DND-41 (cell line): Measurements from ENCODE around the gene SLC50A1.

ENCODE experiments used
- ATAC-seq: fragments of 200-7000 bp; cut with Tn5 transposase; 3 replicates; pipeline ENCODE4 v1.9.1; 2021; ENCODE audit warnings: low read depth; ENCODE audit not compliant: insufficient read depth
- DNase-seq: peaks from one replicate; pipeline ENCODE4 v3.0.0-alpha.2; 2020
- H2AFZ ChIP-seq: 2 replicates; pipeline ENCODE4 v1.6.0; 2012; ENCODE audit warnings: low read depth, low read length
- H3K27ac ChIP-seq: 2 replicates; pipeline ENCODE4 v1.5.1; 2012; ENCODE audit warnings: low read length, inconsistent platforms
- H3K27me3 ChIP-seq: fragments of 200-600 bp; sonication (generic); 2 replicates; pipeline ENCODE4 v1.6.0; 2012; ENCODE audit warnings: low read length, mild to moderate bottlenecking, inconsistent platforms; ENCODE audit not compliant: insufficient read depth, poor library complexity
- H3K36me3 ChIP-seq: 2 replicates; pipeline ENCODE4 v1.5.1; 2012; ENCODE audit warnings: low read length, inconsistent platforms; ENCODE audit not compliant: insufficient read depth
- H3K4me1 ChIP-seq: 2 replicates; pipeline ENCODE4 v1.5.1; 2012; ENCODE audit warnings: mild to moderate bottlenecking, low read length; ENCODE audit not compliant: insufficient read depth
- H3K4me2 ChIP-seq: 2 replicates; pipeline ENCODE4 v1.6.0; 2012; ENCODE audit warnings: mild to moderate bottlenecking, moderate library complexity, low read length, inconsistent platforms; ENCODE audit not compliant: insufficient read depth
- H3K4me3 ChIP-seq, 2 experiments: fragments of 200-600 bp in 1 of 2; shearing (Covaris generic) in 1 of 2; 2 replicates each; pipeline ENCODE4 v1.5.1; 2012 to 2016; ENCODE audit warnings: inconsistent platforms in 2 of 2, low read length in 2 of 2, mild to moderate bottlenecking in 2 of 2, low read depth in 1 of 2, moderate library complexity in 1 of 2
- H3K79me2 ChIP-seq: 2 replicates; pipeline ENCODE4 v1.6.0; 2012; ENCODE audit warnings: low read length, inconsistent platforms; ENCODE audit not compliant: insufficient read depth
- H3K9ac ChIP-seq: 2 replicates; pipeline ENCODE4 v1.6.0; 2012; ENCODE audit warnings: low read depth, mild to moderate bottlenecking, inconsistent platforms, low read length, moderate library complexity
- H3K9me3 ChIP-seq: 2 replicates; pipeline ENCODE4 v1.5.1; 2012; ENCODE audit warnings: low read length, moderate library complexity, mild to moderate bottlenecking, inconsistent platforms; ENCODE audit not compliant: insufficient read depth, severe bottlenecking
- H4K20me1 ChIP-seq: 2 replicates; pipeline ENCODE4 v1.6.0; 2012; ENCODE audit warnings: low read length; ENCODE audit not compliant: insufficient read depth
- EZH2 ChIP-seq: IDR thresholded peaks from 3 replicates; pipeline ENCODE4 v1.6.1; 2012; ENCODE audit warnings: borderline replicate concordance, low read depth, mild to moderate bottlenecking, moderate library complexity, low read length, inconsistent platforms; ENCODE audit not compliant: severe bottlenecking
- TF ChIP-seq, protein P1 (sequence below): IDR thresholded peaks from 2 replicates; pipeline ENCODE4 v1.5.1; 2012; ENCODE audit warnings: borderline replicate concordance, low read length, moderate library complexity, mild to moderate bottlenecking; ENCODE audit not compliant: poor library complexity, severe bottlenecking; ENCODE audit errors: extremely low read depth

Gene SLC50A1, protein sequence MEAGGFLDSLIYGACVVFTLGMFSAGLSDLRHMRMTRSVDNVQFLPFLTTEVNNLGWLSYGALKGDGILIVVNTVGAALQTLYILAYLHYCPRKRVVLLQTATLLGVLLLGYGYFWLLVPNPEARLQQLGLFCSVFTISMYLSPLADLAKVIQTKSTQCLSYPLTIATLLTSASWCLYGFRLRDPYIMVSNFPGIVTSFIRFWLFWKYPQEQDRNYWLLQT

DNA sequence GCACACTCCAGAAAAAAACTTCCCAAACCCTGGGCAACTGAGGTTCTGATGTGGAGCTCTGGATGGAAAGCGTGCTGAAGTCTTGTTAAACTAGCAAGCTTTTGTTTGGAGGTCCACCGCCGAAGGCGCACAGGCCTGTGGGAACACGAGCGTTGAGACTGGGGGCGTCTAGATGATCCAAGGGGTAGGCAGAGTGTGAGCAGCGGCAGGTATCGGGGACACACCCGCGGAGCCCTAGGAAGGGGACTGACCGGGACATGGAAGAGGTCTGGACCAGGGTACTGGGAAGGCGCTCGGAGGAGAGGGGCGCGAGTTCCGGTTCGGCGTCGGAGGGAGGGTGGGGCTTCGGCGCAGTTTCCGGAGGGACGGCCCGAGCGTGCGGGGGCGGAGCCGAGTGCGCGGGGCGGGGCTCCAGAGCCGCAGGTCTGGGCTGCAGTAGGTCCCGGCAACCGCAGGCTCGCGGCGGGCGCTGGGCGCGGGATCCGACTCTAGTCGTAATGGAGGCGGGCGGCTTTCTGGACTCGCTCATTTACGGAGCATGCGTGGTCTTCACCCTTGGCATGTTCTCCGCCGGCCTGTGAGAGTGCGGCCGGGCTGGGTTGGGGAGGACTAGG, at the start of gene SLC50A1:
Gene SLC50A1, plus strand, starts transcription at position 438 of the 614 bp plus-strand sequence. Its CDS starts 60 bp downstream, at position 498.
- Histone ChIP-seq H3K27me3 (no peaks in the 10 kb centered on the region), H4K20me1 (peaks cover 11% of the 10 kb centered on the region; the same call in 1 of the 2 replicates), H3K4me1 (peaks cover 50% of the 10 kb centered on the region), H3K4me3 (peak within 1 kb of the TSS; percentile 81 to 90), H3K27ac (peak within 1 kb of the TSS; percentile 93), H2AFZ (peak within 1 kb of the TSS; percentile 96), H3K79me2 (peaks cover 37% of the 10 kb centered on the region), H3K9ac (peak within 1 kb of the TSS; percentile 83), H3K9me3 (no peaks in the 10 kb centered on the region), H3K4me2 (peak within 1 kb of the TSS; percentile 98), H3K36me3 (peaks cover 19% of the 10 kb centered on the region)
- ATAC-seq (peak; percentile 81), DNase-seq (peak; percentile 93)
- TF ChIP-seq, protein P1, sequence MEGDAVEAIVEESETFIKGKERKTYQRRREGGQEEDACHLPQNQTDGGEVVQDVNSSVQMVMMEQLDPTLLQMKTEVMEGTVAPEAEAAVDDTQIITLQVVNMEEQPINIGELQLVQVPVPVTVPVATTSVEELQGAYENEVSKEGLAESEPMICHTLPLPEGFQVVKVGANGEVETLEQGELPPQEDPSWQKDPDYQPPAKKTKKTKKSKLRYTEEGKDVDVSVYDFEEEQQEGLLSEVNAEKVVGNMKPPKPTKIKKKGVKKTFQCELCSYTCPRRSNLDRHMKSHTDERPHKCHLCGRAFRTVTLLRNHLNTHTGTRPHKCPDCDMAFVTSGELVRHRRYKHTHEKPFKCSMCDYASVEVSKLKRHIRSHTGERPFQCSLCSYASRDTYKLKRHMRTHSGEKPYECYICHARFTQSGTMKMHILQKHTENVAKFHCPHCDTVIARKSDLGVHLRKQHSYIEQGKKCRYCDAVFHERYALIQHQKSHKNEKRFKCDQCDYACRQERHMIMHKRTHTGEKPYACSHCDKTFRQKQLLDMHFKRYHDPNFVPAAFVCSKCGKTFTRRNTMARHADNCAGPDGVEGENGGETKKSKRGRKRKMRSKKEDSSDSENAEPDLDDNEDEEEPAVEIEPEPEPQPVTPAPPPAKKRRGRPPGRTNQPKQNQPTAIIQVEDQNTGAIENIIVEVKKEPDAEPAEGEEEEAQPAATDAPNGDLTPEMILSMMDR = peak; percentile 8
- TF ChIP-seq EZH2 = no peak

DNA sequence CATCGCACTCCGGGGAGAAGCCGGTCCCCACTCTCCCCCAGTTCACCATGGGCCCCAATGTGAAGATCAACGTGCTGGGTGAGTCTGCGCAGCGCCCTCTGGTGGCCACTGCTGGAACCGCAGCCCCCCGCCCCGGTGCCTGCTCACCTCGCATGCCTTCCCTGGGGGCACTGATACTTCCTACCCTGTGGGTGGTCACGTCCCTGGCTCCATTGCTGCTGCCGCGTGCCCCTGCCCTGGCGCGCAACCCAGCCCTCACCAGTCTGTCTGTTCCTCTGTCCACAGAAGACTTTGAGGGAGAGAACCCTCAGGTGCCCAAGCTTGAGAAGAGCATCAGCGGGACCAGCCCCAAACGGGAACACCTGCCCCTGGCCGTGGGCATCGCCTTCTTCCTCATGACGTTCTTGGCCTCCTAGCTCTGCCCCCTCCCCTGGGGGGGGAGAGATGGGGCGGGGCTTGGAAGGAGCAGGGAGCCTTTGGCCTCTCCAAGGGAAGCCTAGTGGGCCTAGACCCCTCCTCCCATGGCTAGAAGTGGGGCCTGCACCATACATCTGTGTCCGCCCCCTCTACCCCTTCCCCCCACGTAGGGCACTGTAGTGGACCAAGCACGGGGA, 49.4 kb upstream of the SLC50A1 start:
- Histone ChIP-seq H3K4me3 (peak overlapping the region in 1 of 2 experiments; percentile 75; a peak in 3 of 4 replicates), H3K4me2 (peak overlapping the region; percentile 84), H3K27ac (no peak overlapping the region), H3K4me1 (peaks cover 31% of the 10 kb centered on the region), H2AFZ (peak overlapping the region; percentile 59; the same call in 1 of the 2 replicates), H3K27me3 (peaks cover 25% of the 10 kb centered on the region), H3K9ac (peak overlapping the region; percentile 59; the same call in 1 of the 2 replicates), H3K79me2 (no peaks in the 10 kb centered on the region), H3K9me3 (no peaks in the 10 kb centered on the region), H4K20me1 (peaks cover 20% of the 10 kb centered on the region), H3K36me3 (peaks cover 2% of the 10 kb centered on the region; the same call in 1 of the 2 replicates)
- DNase-seq = peak; percentile 85
- peak; percentile 40 for ATAC-seq
- TF ChIP-seq, protein P1 = peak; percentile 99
- TF ChIP-seq EZH2 = no peak

DNA sequence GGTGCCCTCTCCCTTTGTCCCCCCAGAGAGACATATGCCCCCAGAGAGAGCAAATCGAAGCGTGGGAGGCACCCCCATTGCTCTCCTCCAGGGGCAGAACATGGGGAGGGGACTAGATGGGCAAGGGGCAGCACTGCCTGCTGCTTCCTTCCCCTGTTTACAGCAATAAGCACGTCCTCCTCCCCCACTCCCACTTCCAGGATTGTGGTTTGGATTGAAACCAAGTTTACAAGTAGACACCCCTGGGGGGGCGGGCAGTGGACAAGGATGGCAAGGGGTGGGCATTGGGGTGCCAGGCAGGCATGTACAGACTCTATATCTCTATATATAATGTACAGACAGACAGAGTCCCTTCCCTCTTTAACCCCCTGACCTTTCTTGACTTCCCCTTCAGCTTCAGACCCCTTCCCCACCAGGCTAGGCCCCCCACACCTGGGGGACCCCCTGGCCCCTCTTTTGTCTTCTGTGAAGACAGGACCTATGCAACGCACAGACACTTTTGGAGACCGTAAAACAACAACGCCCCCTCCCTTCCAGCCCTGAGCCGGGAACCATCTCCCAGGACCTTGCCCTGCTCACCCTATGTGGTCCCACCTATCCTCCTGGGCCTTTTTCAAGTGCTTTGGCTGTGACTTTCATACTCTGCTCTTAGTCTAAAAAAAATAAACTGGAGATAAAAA, 48.7 kb upstream of the SLC50A1 start:
- no peak overlapping the region for H3K4me3 ChIP-seq
- H3K9ac ChIP-seq = peak overlapping the region; percentile 59; the same call in 1 of the 2 replicates
- H3K4me2 ChIP-seq = peak overlapping the region; percentile 84; the same call in 1 of the 2 replicates
- H3K27me3 ChIP-seq = peaks cover 17% of the 10 kb centered on the region
- no peak overlapping the region for H3K27ac ChIP-seq
- no peaks in the 10 kb centered on the region for H3K79me2 ChIP-seq
- peaks cover 16% of the 10 kb centered on the region for H4K20me1 ChIP-seq
- H2AFZ ChIP-seq = no peak overlapping the region
- no peaks in the 10 kb centered on the region for H3K9me3 ChIP-seq
- H3K36me3 ChIP-seq = peaks cover 2% of the 10 kb centered on the region; the same call in 1 of the 2 replicates
- H3K4me1 ChIP-seq = peaks cover 33% of the 10 kb centered on the region
- DNase-seq (no peak), ATAC-seq (no peak)
- no peak for TF ChIP-seq EZH2
- TF ChIP-seq, protein P1 = peak; percentile 28
